SU-DHL-6 (cell line): ENCODE results near the gene PHTF1.

Experiments used
- EZH2phosphoT487 ChIP-seq: fragments of 200-600 bp; sonication (generic), shearing (Covaris generic); conservative IDR thresholded peaks from 2 replicates; pipeline ENCODE4 v1.6.1; 2018; ENCODE audit warnings: mild to moderate bottlenecking, antibody characterized with exemption, low read length, moderate library complexity, mixed read lengths
- TF ChIP-seq, protein P1 (sequence below): fragments of 200-600 bp; sonication (generic); IDR thresholded peaks from one replicate; pipeline ENCODE4 v1.5.1; 2017; ENCODE audit warnings: antibody characterized with exemption, mild to moderate bottlenecking, low read length, moderate library complexity; ENCODE audit not compliant: insufficient read depth, poor library complexity, severe bottlenecking

- TF ChIP-seq, protein P1, sequence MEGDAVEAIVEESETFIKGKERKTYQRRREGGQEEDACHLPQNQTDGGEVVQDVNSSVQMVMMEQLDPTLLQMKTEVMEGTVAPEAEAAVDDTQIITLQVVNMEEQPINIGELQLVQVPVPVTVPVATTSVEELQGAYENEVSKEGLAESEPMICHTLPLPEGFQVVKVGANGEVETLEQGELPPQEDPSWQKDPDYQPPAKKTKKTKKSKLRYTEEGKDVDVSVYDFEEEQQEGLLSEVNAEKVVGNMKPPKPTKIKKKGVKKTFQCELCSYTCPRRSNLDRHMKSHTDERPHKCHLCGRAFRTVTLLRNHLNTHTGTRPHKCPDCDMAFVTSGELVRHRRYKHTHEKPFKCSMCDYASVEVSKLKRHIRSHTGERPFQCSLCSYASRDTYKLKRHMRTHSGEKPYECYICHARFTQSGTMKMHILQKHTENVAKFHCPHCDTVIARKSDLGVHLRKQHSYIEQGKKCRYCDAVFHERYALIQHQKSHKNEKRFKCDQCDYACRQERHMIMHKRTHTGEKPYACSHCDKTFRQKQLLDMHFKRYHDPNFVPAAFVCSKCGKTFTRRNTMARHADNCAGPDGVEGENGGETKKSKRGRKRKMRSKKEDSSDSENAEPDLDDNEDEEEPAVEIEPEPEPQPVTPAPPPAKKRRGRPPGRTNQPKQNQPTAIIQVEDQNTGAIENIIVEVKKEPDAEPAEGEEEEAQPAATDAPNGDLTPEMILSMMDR, result no peak
- TF ChIP-seq EZH2phosphoT487, result no peak
These were observed 66.4 kb downstream of the PHTF1 start for GRCh38 chr1:113692824-113693431.
